CD14-positive monocyte (primary cell): ENCODE measurements around the gene UPP2. TPM values are rescaled to one million over a fixed set of nuclear protein-coding genes. Genes with fewer than 3 reads are reported as not detected.

ENCODE experiments used
- DNase-seq, 3 donors: peaks; one replicate each; pipeline ENCODE4 v3.0.0-alpha.2; 2011 to 2022
- H2AFZ ChIP-seq: 2 replicates; pipeline ENCODE4 v1.6.0; 2012; ENCODE audit warnings: mild to moderate bottlenecking, low read depth, low read length, inconsistent platforms; ENCODE audit not compliant: insufficient read depth, poor library complexity, severe bottlenecking
- H3K27ac ChIP-seq, 2 donors: 1 replicate in 1 of 2; 2 replicates in 1 of 2; pipeline ENCODE4 v1.5.1; 2012 to 2013; ENCODE audit warnings: low read length in 2 of 2, control low read depth in 1 of 2, inconsistent platforms in 1 of 2, low read depth in 1 of 2, mild to moderate bottlenecking in 1 of 2
- H3K27me3 ChIP-seq, 2 donors: one replicate each; pipeline versions ENCODE4 v1.6.0 to v1.6.1; 2011 to 2013; ENCODE audit warnings: low read length in 2 of 2; ENCODE audit not compliant: control insufficient read depth in 2 of 2, insufficient read depth in 2 of 2
- H3K36me3 ChIP-seq, 2 donors: replicated peaks in 1 of 2; 1 replicate in 1 of 2; 2 replicates in 1 of 2; pipeline versions ENCODE4 v1.5.1 to v1.6.1; 2012 to 2013; ENCODE audit warnings: low read length in 2 of 2, control low read depth in 1 of 2, inconsistent platforms in 1 of 2, mild to moderate bottlenecking in 1 of 2; ENCODE audit not compliant: insufficient read depth in 2 of 2, control insufficient read depth in 1 of 2
- H3K4me1 ChIP-seq, 2 donors: 1 replicate in 1 of 2; 2 replicates in 1 of 2; pipeline versions ENCODE4 v1.5.1 to v1.6.1; 2012 to 2013; ENCODE audit warnings: low read length in 2 of 2, control low read depth in 1 of 2, inconsistent platforms in 1 of 2, mild to moderate bottlenecking in 1 of 2, moderate library complexity in 1 of 2; ENCODE audit not compliant: insufficient read depth in 2 of 2, control insufficient read depth in 1 of 2
- H3K4me2 ChIP-seq: replicated peaks from 2 replicates; pipeline ENCODE3; 2012; ENCODE audit warnings: low read length, moderate library complexity, mild to moderate bottlenecking; ENCODE audit not compliant: poor library complexity, severe bottlenecking; ENCODE audit errors: extremely low read depth
- H3K4me3 ChIP-seq, 3 experiments: fragments of 200-600 bp in 1 of 3; sonication (generic) in 1 of 3; replicated peaks in 1 of 3; 1 replicate in 2 of 3; 2 replicates in 1 of 3; pipeline ENCODE4 v1.5.1; 2011 to 2013; ENCODE audit warnings: low read length in 3 of 3, mild to moderate bottlenecking in 3 of 3, control low read depth in 2 of 3, low read depth in 2 of 3, inconsistent platforms in 1 of 3, moderate library complexity in 1 of 3
- H3K79me2 ChIP-seq: 2 replicates; pipeline ENCODE4 v1.6.0; 2012; ENCODE audit warnings: mild to moderate bottlenecking, control low read depth, inconsistent platforms, low read length, moderate library complexity; ENCODE audit not compliant: insufficient read depth
- H3K9ac ChIP-seq: 2 replicates; pipeline ENCODE4 v1.6.0; 2017; ENCODE audit warnings: low read length, mild to moderate bottlenecking; ENCODE audit not compliant: insufficient read depth, poor library complexity, severe bottlenecking
- H3K9me3 ChIP-seq, 2 donors: replicated peaks in 1 of 2; 1 replicate in 1 of 2; 2 replicates in 1 of 2; pipeline versions ENCODE4 v1.5.1 to v1.6.1; 2012 to 2013; ENCODE audit warnings: low read length in 2 of 2, control low read depth in 1 of 2; ENCODE audit not compliant: control insufficient read depth in 1 of 2, insufficient read depth in 1 of 2
- H4K20me1 ChIP-seq: 2 replicates; pipeline ENCODE4 v1.6.0; 2012; ENCODE audit warnings: mild to moderate bottlenecking, low read length, control low read depth, moderate library complexity; ENCODE audit not compliant: insufficient read depth
- H3K27ac Mint-ChIP-seq, 7 donors: one replicate each; pipeline ENCODE4 v1.8.0; 2020; ENCODE audit warnings: mild to moderate bottlenecking in 7 of 7, mixed read lengths in 7 of 7, moderate library complexity in 6 of 7, inconsistent platforms in 2 of 7
- H3K27me3 Mint-ChIP-seq, 3 donors: one replicate each; pipeline ENCODE4 v1.8.0; 2021 to 2022; ENCODE audit warnings: low read depth in 3 of 3, mild to moderate bottlenecking in 3 of 3, mixed read lengths in 3 of 3, moderate library complexity in 3 of 3, inconsistent platforms in 1 of 3
- H3K36me3 Mint-ChIP-seq, 2 donors: one replicate each; pipeline ENCODE4 v1.8.0; 2020; ENCODE audit warnings: mixed read lengths in 2 of 2, inconsistent platforms in 1 of 2, mild to moderate bottlenecking in 1 of 2
- H3K4me1 Mint-ChIP-seq: one replicate; pipeline ENCODE4 v1.8.0; 2020; ENCODE audit warnings: mild to moderate bottlenecking, mixed read lengths
- H3K4me3 Mint-ChIP-seq, 2 donors: one replicate each; pipeline ENCODE4 v1.8.0; 2020; ENCODE audit warnings: mild to moderate bottlenecking in 2 of 2, mixed read lengths in 2 of 2, moderate library complexity in 1 of 2
- H3K9me3 Mint-ChIP-seq, 7 donors: one replicate each; pipeline ENCODE4 v1.8.0; 2020 to 2022; ENCODE audit warnings: mixed read lengths in 7 of 7, mild to moderate bottlenecking in 6 of 7, moderate library complexity in 6 of 7, inconsistent platforms in 2 of 7
- WGBS: methylation state at CpG from one replicate; pipeline ENCODE4 v1.1.5; 2013; ENCODE audit warnings: missing lambda C conversion rate; ENCODE audit not compliant: insufficient coverage; 5-methylcytosine and 5-hydroxymethylcytosine counted together
- intact Hi-C, 2 donors: fragments of 100-400 bp; cut with micrococcal nuclease; formaldehyde crosslinking; loops; one replicate each; pipeline versions ENCODE4 v1.15.0 to v1.15.1; 2023
- polyA plus RNA-seq, 3 donors: library from polyadenylated mRNA; depleted of rRNA in 1 of 3; unstranded in 2 of 3; stranded (reverse) in 1 of 3; fragments of 300-500 nt in 2 of 3; fragments of >200 nt in 1 of 3; fragmentation: Illumina TruSeq in 2 of 3; gene quantifications; 1 replicate in 2 of 3; 2 replicates in 1 of 3; pipeline ENCODE4 v1.2.3, GENCODE V29; 2012 to 2021
- TF ChIP-seq, protein P1 (sequence below): fragments of 200-600 bp; IDR thresholded peaks from one replicate; pipeline ENCODE4 v1.8.0; 2022; ENCODE audit warnings: antibody characterized with exemption, mild to moderate bottlenecking

Gene UPP2
- polyA plus RNA-seq, 3 donors = not detected

DNA sequence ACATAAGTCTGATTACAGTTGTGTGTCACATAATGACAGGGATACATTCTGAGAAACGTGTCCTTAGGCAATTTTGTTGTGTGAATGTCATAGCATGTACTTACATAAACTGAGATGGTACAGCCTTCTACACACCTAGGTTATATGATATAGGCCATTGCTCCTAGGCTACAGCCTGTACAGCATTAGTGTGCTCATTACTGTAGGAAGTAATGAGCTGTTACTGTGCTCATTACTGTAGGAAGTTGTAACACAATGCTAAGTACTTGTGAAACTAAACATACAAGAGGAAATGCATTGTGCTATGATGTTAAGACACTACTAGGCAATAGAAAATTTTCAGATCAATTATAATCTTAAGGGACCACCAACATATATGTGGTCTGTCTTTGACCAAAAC is 72.8 kb downstream of the UPP2 start:
- intact Hi-C loops = no loop called here
- Histone ChIP-seq H3K36me3 (no peaks in the 10 kb centered on the region), H3K4me1 (peaks cover 8 to 10% of the 10 kb centered on the region in 2 donors), H3K27ac (peak overlapping the region in 1 of 2 donors; percentile 21), H3K4me2 (no peak overlapping the region), H3K9me3 (no peaks in the 10 kb centered on the region), H3K79me2 (no peaks in the 10 kb centered on the region), H3K9ac (no peak overlapping the region), H3K27me3 (no peaks in the 10 kb centered on the region), H2AFZ (no peak overlapping the region), H3K4me3 (no peak overlapping the region), H4K20me1 (no peaks in the 10 kb centered on the region)
- peak in 1 of 3 donors; percentile 36 for DNase-seq
- Mint-ChIP-seq H3K36me3 (no peaks in the 10 kb centered on the region), H3K9me3 (peaks cover 0 to 2% (median 0%) of the 10 kb centered on the region in 7 donors), H3K4me1 (peaks cover 14% of the 10 kb centered on the region), H3K4me3 (no peak overlapping the region), H3K27me3 (no peaks in the 10 kb centered on the region), H3K27ac (no peak overlapping the region)
- no CpG with 5 or more reads among the region's 1 CpG for WGBS
- TF ChIP-seq, protein P1, sequence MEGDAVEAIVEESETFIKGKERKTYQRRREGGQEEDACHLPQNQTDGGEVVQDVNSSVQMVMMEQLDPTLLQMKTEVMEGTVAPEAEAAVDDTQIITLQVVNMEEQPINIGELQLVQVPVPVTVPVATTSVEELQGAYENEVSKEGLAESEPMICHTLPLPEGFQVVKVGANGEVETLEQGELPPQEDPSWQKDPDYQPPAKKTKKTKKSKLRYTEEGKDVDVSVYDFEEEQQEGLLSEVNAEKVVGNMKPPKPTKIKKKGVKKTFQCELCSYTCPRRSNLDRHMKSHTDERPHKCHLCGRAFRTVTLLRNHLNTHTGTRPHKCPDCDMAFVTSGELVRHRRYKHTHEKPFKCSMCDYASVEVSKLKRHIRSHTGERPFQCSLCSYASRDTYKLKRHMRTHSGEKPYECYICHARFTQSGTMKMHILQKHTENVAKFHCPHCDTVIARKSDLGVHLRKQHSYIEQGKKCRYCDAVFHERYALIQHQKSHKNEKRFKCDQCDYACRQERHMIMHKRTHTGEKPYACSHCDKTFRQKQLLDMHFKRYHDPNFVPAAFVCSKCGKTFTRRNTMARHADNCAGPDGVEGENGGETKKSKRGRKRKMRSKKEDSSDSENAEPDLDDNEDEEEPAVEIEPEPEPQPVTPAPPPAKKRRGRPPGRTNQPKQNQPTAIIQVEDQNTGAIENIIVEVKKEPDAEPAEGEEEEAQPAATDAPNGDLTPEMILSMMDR = no peak

DNA sequence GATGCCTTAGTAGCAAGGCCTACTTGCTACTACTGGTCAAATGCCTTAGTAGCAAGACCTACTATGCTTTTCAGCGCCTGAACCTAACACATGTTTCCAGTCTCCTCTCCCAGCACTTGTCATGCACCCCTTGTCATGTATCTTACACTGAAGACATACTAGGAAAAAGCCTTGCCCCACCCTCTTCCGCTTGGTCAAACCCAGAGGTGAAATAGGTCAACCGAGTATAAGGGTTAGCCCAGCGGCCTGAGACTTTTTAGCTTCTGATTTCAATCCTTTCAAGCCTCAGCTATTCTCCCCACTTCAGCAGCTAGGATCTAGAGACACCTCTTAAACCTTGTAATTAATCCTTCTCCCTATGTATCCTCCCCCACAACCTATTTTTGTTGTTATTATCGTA is 73.3 kb downstream of the UPP2 start:
- no peaks in the 10 kb centered on the region for H3K9me3 ChIP-seq
- Mint-ChIP-seq H3K9me3 (peaks cover 0 to 2% (median 0%) of the 10 kb centered on the region in 7 donors), H3K27ac (peak overlapping the region in 1 of 7 donors; percentile 62), H3K4me1 (peaks cover 16% of the 10 kb centered on the region), H3K4me3 (no peak overlapping the region), H3K27me3 (no peaks in the 10 kb centered on the region), H3K36me3 (no peaks in the 10 kb centered on the region)
- H4K20me1 ChIP-seq = no peaks in the 10 kb centered on the region
- no peaks in the 10 kb centered on the region for H3K36me3 ChIP-seq
- no peak overlapping the region for H3K9ac ChIP-seq
- TF ChIP-seq, protein P1 = no peak
- H2AFZ ChIP-seq = no peak overlapping the region
- intact Hi-C loops = no loop called here
- peaks cover 8 to 10% of the 10 kb centered on the region in 2 donors for H3K4me1 ChIP-seq
- no peaks in the 10 kb centered on the region for H3K79me2 ChIP-seq
- no peak for DNase-seq
- no peak overlapping the region for H3K4me3 ChIP-seq
- H3K27ac ChIP-seq = peak overlapping the region in 1 of 2 donors; percentile 21
- WGBS = 100% methylated on average over 4 of the region's 5 CpGs
- H3K27me3 ChIP-seq = no peaks in the 10 kb centered on the region
- no peak overlapping the region for H3K4me2 ChIP-seq
